Calu3 (cell line): ENCODE measurements around the gene B3GNT2. TPM values are rescaled to one million over a fixed set of nuclear protein-coding genes. Genes with fewer than 3 reads are reported as not detected.

Source experiments
- BruUV-seq: library from RNA; stranded (reverse); fragments of 400-500 nt; replicated peaks from 2 replicates; lab custom pipeline; 2021; lab: Mats Ljungman, UMichigan
- CTCF ChIA-PET: fragments of 300-600 bp; sonication (Branson Sonifier 250); formaldehyde crosslinking; loops from one replicate; lab custom pipeline; 2022; ENCODE audit warnings: antibody characterized with exemption; lab: Charles Lee
- DNase-seq: peaks from one replicate; pipeline ENCODE4 v3.0.0; 2022
- H3K27ac Mint-ChIP-seq: one replicate; pipeline ENCODE4 v1.8.0; 2022; ENCODE audit warnings: mixed read lengths; ENCODE audit not compliant: unreplicated experiment
- H3K27me3 Mint-ChIP-seq: one replicate; pipeline ENCODE4 v1.8.0; 2022; ENCODE audit warnings: mixed read lengths; ENCODE audit not compliant: unreplicated experiment
- H3K36me3 Mint-ChIP-seq: one replicate; pipeline ENCODE4 v1.8.0; 2022; ENCODE audit warnings: mild to moderate bottlenecking, moderate library complexity, mixed read lengths; ENCODE audit not compliant: insufficient read depth, unreplicated experiment
- H3K4me1 Mint-ChIP-seq: one replicate; pipeline ENCODE4 v1.8.0; 2022; ENCODE audit warnings: mild to moderate bottlenecking, low read depth, mixed read lengths; ENCODE audit not compliant: unreplicated experiment
- H3K4me3 Mint-ChIP-seq: one replicate; pipeline ENCODE4 v1.8.0; 2022; ENCODE audit warnings: mild to moderate bottlenecking, low read depth, moderate library complexity, mixed read lengths; ENCODE audit not compliant: unreplicated experiment
- H3K9me3 Mint-ChIP-seq: one replicate; pipeline ENCODE4 v1.8.0; 2022; ENCODE audit warnings: low read depth, mixed read lengths; ENCODE audit not compliant: unreplicated experiment
- CTCF ChIP-seq: fragments of 200-600 bp; IDR thresholded peaks from one replicate; pipeline ENCODE4 v1.8.0; 2022; ENCODE audit warnings: antibody characterized with exemption; ENCODE audit not compliant: unreplicated experiment
- intact Hi-C: fragments of 100-400 bp; cut with micrococcal nuclease; formaldehyde crosslinking; loops from one replicate; pipeline ENCODE4 v1.10.0; 2022; ENCODE audit not compliant: unreplicated experiment
- total RNA-seq: library from RNA; stranded (reverse); gene quantifications from 2 replicates; pipeline ENCODE4 v1.2.3, GENCODE V29; 2022

The B3GNT2 gene
- total RNA-seq, 1 experiment from 2014 or later: 23.8 TPM

DNA sequence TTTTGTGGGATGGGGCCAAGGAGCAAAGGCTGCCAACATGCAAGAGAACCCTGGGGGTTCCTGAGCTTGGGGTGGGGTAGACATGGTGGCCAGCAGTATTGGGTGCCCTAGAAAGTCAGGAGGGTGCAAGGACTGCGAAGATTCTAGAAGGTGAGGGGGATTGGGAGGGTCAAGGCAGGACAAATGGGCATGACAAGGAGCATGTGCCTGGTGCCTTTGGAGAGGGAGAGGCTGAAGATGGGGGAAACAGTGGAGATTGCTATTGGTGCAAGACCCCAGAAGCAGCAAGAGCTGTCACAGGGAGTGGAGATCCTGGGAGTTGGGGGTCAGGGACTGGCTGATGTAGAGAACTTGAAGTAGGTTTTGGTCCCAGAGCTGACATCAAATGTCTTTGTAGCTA, 7.5 kb downstream of the B3GNT2 start:
- intact Hi-C loops: no loop called here
- BruUV-seq: no TSS peak

GRCh38 chr2:62204998-62205496, 9.1 kb downstream of the B3GNT2 start:
- H3K36me3 Mint-ChIP-seq: no peaks in the 10 kb centered on the region
- intact Hi-C loops: no loop called here
- no peak for TF ChIP-seq CTCF
- H3K9me3 Mint-ChIP-seq: no peaks in the 10 kb centered on the region
- BruUV-seq: no TSS peak
- no peak for DNase-seq
- H3K4me3 Mint-ChIP-seq: no peak overlapping the region
- no peak overlapping the region for H3K27ac Mint-ChIP-seq
- CTCF ChIA-PET: no interaction called here
- H3K4me1 Mint-ChIP-seq: peaks cover 26% of the 10 kb centered on the region
- no peaks in the 10 kb centered on the region for H3K27me3 Mint-ChIP-seq

More for the DNA sequence above, 7.5 kb downstream of the B3GNT2 start:
- H3K36me3 Mint-ChIP-seq: no peaks in the 10 kb centered on the region
- H3K4me3 Mint-ChIP-seq: no peak overlapping the region
- TF ChIP-seq CTCF: no peak
- no peak overlapping the region for H3K27ac Mint-ChIP-seq
- no peaks in the 10 kb centered on the region for H3K9me3 Mint-ChIP-seq
- CTCF ChIA-PET: no interaction called here
- H3K4me1 Mint-ChIP-seq: peaks cover 37% of the 10 kb centered on the region
- no peak for DNase-seq
- no peaks in the 10 kb centered on the region for H3K27me3 Mint-ChIP-seq

DNA sequence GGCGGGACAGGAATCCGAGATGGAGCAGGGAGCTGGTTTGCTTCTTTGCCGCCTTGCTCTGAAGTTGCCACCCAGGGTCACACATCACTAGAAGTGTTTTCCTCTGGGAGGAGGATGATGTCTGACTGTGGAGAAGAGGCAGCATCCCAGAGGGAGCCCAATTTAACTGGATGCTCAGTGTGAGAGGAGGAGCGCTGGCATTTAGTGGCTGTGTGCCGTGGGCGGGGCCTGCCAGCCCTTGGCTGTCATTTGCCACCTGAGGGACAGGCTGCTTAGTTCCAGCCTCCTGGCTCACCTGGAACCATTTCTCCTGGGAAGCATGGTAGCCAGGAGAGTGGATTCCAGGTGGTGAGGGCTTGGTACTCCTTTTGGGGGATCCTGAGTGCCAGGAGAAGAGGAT, 9.6 kb downstream of the B3GNT2 start:
- no peaks in the 10 kb centered on the region for H3K36me3 Mint-ChIP-seq
- CTCF ChIA-PET: no interaction called here
- H3K4me1 Mint-ChIP-seq: peaks cover 21% of the 10 kb centered on the region
- H3K27me3 Mint-ChIP-seq: no peaks in the 10 kb centered on the region
- no peak for DNase-seq
- H3K27ac Mint-ChIP-seq: no peak overlapping the region
- no peaks in the 10 kb centered on the region for H3K9me3 Mint-ChIP-seq
- no peak overlapping the region for H3K4me3 Mint-ChIP-seq
- TF ChIP-seq CTCF: no peak
- intact Hi-C loops: no loop called here
- BruUV-seq: no TSS peak

- Mint-ChIP-seq H3K4me3 (no peak overlapping the region), H3K4me1 (peaks cover 19% of the 10 kb centered on the region), H3K27ac (no peak overlapping the region), H3K27me3 (no peaks in the 10 kb centered on the region), H3K9me3 (no peaks in the 10 kb centered on the region), H3K36me3 (peaks cover 4% of the 10 kb centered on the region)
- CTCF ChIA-PET: no interaction called here
- no peak for TF ChIP-seq CTCF
- intact Hi-C loops: no loop called here
- no TSS peak for BruUV-seq
- DNase-seq: no peak
Observed at GRCh38 chr2:62206024-62206423, 10.1 kb downstream of the B3GNT2 start.
